ENCODE data around the gene ODR4. TPM values are rescaled to one million over a fixed set of nuclear protein-coding genes. Genes with fewer than 3 reads are reported as not detected.

ODR4 gene
- total RNA-seq, result 15.8 and 26.7 TPM in 2 replicates

DNA sequence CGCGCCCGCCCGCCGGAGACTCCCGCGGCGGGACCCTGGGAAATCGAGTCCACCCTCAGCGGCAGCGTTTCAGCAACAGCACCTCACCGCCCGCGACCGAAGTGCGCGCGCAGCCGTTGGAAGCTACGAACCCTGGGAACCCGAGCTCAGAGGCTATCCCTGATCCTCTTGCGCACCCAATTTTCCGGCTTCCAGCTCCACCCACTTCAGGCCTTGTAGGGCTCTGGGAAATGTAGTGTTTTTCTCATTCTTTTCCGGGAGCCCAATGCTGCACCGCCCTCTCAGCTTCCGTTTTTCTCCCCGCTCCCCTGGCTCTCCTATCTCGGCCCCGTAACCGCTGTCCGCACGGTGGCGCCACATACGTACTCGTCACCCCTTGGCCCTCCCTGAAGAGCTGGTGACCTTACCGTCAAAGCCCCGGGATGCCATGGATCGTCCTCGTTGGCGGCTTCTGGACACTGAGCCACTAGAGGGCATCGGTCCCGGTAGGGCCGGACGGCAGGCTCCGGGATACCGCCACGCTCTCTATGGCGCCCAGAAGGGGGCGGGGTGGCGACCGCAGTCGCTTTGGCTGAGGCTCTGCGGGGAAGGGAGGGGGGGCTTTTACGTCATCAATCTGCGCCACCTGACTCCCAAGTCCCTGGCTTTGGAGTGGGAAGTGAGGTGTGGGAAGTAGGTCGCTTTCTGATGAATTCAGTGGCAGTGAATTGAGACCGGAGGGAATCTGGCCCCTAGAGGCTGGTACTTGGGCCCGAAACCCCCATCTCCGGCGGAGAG lies at the start of gene ODR4, which contains the start of gene TPR:
Gene ODR4 (plus strand): TSS at position 687 of the 777 bp plus-strand sequence. CDS start 3,948 bp downstream, outside the sequence.
Gene TPR (minus strand): TSS at position 102 of the 777 bp plus-strand sequence. CDS start 225 bp downstream, outside the sequence.

GRCh38 chr1:186461014-186461413 lies 85.4 kb downstream of the ODR4 start, which contains the start of gene PDC:
TSS of gene PDC (minus strand) at chr1:186461114. CDS start at chr1:186449459, 11,655 bp downstream.

Other genes with a start within 250 kb of the ODR4 start
- not detected in 2 replicates for gene PRG4, start 79.6 kb upstream of the ODR4 start, total RNA-seq
- gene TPR, start 585 bp upstream of the ODR4 start, total RNA-seq, result 86.4 and 92.8 TPM in 2 replicates
- not detected in 2 replicates for gene PDC, start 85.3 kb downstream of the ODR4 start, total RNA-seq

Data from placental epithelial cell (primary cell).